OCI-LY1 (cell line): ENCODE measurements around the gene DTNB.
A peak's percentile ranks its signal among the peaks of the same experiment; 100 is the strongest.

Source experiments
- H2AFZ ChIP-seq: fragments of 200-600 bp; sonication (generic), shearing (Covaris generic); 2 replicates; pipeline ENCODE4 v1.6.0; 2014; ENCODE audit warnings: antibody characterized with exemption, mild to moderate bottlenecking, low read length
- H3F3A ChIP-seq: fragments of 200-600 bp; sonication (generic), shearing (Covaris generic); 2 replicates; pipeline ENCODE4 v1.6.0; 2014; ENCODE audit warnings: mild to moderate bottlenecking, antibody characterized with exemption, low read length, moderate library complexity; ENCODE audit not compliant: insufficient read depth
- H3K27ac ChIP-seq: fragments of 200-600 bp; sonication (generic); 2 replicates; pipeline ENCODE4 v1.5.1; 2014; ENCODE audit warnings: low read length, mixed run types, mild to moderate bottlenecking, low read depth; ENCODE audit not compliant: poor library complexity, severe bottlenecking
- H3K27me3 ChIP-seq: fragments of 200-600 bp; sonication (generic); 2 replicates; pipeline ENCODE4 v1.6.0; 2014; ENCODE audit warnings: antibody characterized with exemption, mild to moderate bottlenecking, low read length, moderate library complexity; ENCODE audit not compliant: insufficient read depth
- H3K36me3 ChIP-seq: fragments of 200-600 bp; sonication (generic); 2 replicates; pipeline ENCODE4 v1.6.1; 2014; ENCODE audit warnings: mild to moderate bottlenecking, antibody characterized with exemption, low read length, moderate library complexity, mixed read lengths; ENCODE audit not compliant: insufficient read depth
- H3K4me1 ChIP-seq: fragments of 200-600 bp; sonication (generic); 2 replicates; pipeline ENCODE4 v1.5.1; 2014; ENCODE audit warnings: mild to moderate bottlenecking, low read length, moderate library complexity; ENCODE audit not compliant: insufficient read depth, severe bottlenecking
- H3K4me2 ChIP-seq: fragments of 200-600 bp; sonication (generic), shearing (Covaris generic); 2 replicates; pipeline ENCODE4 v1.6.1; 2014; ENCODE audit warnings: low read length
- H3K4me3 ChIP-seq: fragments of 200-600 bp; sonication (generic); 2 replicates; pipeline ENCODE4 v1.5.1; 2014; ENCODE audit warnings: low read length, low read depth, mild to moderate bottlenecking, mixed read lengths; ENCODE audit not compliant: poor library complexity, severe bottlenecking
- H3K79me2 ChIP-seq: fragments of 200-600 bp; shearing (Covaris generic); 2 replicates; pipeline ENCODE4 v1.6.1; 2016; ENCODE audit warnings: mixed run types, low read length, mixed read lengths; ENCODE audit not compliant: insufficient read depth
- H3K9ac ChIP-seq: fragments of 200-600 bp; sonication (generic), shearing (Covaris generic); 2 replicates; pipeline ENCODE4 v1.6.1; 2014; ENCODE audit warnings: mild to moderate bottlenecking, low read length, mixed read lengths
- H3K9me2 ChIP-seq: fragments of 200-600 bp; sonication (generic), shearing (Covaris generic); 2 replicates; pipeline ENCODE4 v1.6.1; 2014; ENCODE audit warnings: low read depth, mild to moderate bottlenecking, low read length, mixed read lengths
- H3K9me3 ChIP-seq: fragments of 200-600 bp; shearing (Covaris generic); 2 replicates; pipeline ENCODE4 v1.6.1; 2014; ENCODE audit warnings: low read length, mixed read lengths
- H4K20me1 ChIP-seq: fragments of 200-600 bp; sonication (generic), shearing (Covaris generic); 2 replicates; pipeline ENCODE4 v1.6.0; 2016; ENCODE audit warnings: mild to moderate bottlenecking, low read length; ENCODE audit not compliant: insufficient read depth
- CTCF ChIP-seq: fragments of 200-600 bp; sonication (generic), shearing (Covaris generic); IDR thresholded peaks from 2 replicates; pipeline ENCODE4 v1.5.1; 2017; ENCODE audit warnings: mild to moderate bottlenecking, antibody characterized with exemption, low read length, moderate library complexity, mixed read lengths
- EZH2 ChIP-seq: fragments of 200-600 bp; sonication (generic), shearing (Covaris generic); IDR thresholded peaks from 2 replicates; pipeline ENCODE4 v1.8.0; 2017; ENCODE audit warnings: borderline replicate concordance, mixed run types, mild to moderate bottlenecking, antibody characterized with exemption, low read length, moderate library complexity, mixed read lengths

Gene DTNB

GRCh38 chr2:25677877-25678276 lies 4.5 kb upstream of the DTNB start:
- Histone ChIP-seq H3K4me1 (peaks cover 6% of the 10 kb centered on the region), H3K9me3 (no peaks in the 10 kb centered on the region), H3K79me2 (no peaks in the 10 kb centered on the region), H2AFZ (no peak overlapping the region), H3F3A (no peaks in the 10 kb centered on the region), H3K9ac (no peak overlapping the region), H4K20me1 (no peaks in the 10 kb centered on the region), H3K4me2 (no peak overlapping the region), H3K9me2 (no peaks in the 10 kb centered on the region), H3K27ac (no peak overlapping the region), H3K4me3 (no peak overlapping the region), H3K36me3 (no peaks in the 10 kb centered on the region), H3K27me3 (no peaks in the 10 kb centered on the region)
- TF ChIP-seq EZH2 = no peak

DNA sequence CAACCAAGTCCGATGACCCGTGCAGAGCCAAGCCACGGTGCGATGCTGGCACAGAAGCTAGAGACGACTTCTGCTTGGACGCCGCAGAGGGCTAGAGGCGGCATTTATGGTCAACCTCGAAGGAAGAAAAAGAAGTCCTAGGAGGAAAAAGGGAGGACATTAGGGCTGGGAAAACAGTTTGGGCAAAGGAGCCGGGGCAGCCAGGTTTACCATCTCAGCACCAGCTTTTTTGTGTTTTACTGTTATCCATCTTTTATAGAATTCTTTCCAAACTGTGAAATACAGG lies 643 bp upstream of the DTNB start:
- H3K9ac ChIP-seq = peak overlapping the region; percentile 69
- no peaks in the 10 kb centered on the region for H3K79me2 ChIP-seq
- H4K20me1 ChIP-seq = no peaks in the 10 kb centered on the region
- H3K4me1 ChIP-seq = peaks cover 14% of the 10 kb centered on the region
- H3K27me3 ChIP-seq = 0 out of 2 replicates have a peak, but pooled peaks cover 4% of the 10 kb centered on the region
- no peak overlapping the region for H3K27ac ChIP-seq
- H3F3A ChIP-seq = no peaks in the 10 kb centered on the region
- peak overlapping the region; percentile 83; the same call in 1 of the 2 replicates for H2AFZ ChIP-seq
- no peaks in the 10 kb centered on the region for H3K36me3 ChIP-seq
- peak overlapping the region; percentile 91 for H3K4me2 ChIP-seq
- TF ChIP-seq EZH2 (no peak), CTCF (no peak)
- no peaks in the 10 kb centered on the region for H3K9me3 ChIP-seq
- H3K9me2 ChIP-seq = no peaks in the 10 kb centered on the region
- H3K4me3 ChIP-seq = peak overlapping the region; percentile 74

GRCh38 chr2:25672494-25673299 lies 680 bp downstream of the DTNB start:
- Histone ChIP-seq H3K79me2 (no peaks in the 10 kb centered on the region), H3K4me2 (peak overlapping the region; percentile 80), H3K27me3 (0 out of 2 replicates have a peak, but pooled peaks cover 4% of the 10 kb centered on the region), H3K9me3 (no peaks in the 10 kb centered on the region), H3K27ac (no peak overlapping the region), H3F3A (no peaks in the 10 kb centered on the region), H3K36me3 (no peaks in the 10 kb centered on the region), H2AFZ (0 out of 2 replicates have a peak overlapping the region, but pooled peaks have one; percentile 71), H3K4me1 (peaks cover 14% of the 10 kb centered on the region), H3K9ac (peak overlapping the region; percentile 75), H3K4me3 (peak overlapping the region; percentile 75), H4K20me1 (no peaks in the 10 kb centered on the region), H3K9me2 (no peaks in the 10 kb centered on the region)
- no peak for TF ChIP-seq CTCF
- TF ChIP-seq EZH2 = no peak

DNA sequence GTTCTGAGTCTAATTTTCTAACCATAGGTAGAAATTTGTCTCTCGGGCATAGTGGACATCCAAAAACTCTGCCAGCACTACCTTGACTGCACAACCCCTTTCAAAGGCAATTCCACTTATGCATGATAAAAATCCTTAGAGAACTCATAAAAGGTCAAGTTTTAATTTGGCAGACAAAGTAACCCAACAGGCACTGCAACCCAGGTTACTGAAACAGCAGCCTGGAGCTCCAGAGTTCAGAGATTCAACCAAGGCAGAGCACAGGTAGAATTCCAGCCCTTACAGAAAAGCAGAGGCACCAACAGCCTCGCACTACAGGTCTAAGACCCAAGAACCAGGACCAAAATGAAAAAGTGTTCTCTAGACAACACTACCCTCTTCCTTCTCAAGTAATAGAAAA lies 1.8 kb downstream of the DTNB start:
- H2AFZ ChIP-seq = no peak overlapping the region
- H3F3A ChIP-seq = no peaks in the 10 kb centered on the region
- H3K9me3 ChIP-seq = no peaks in the 10 kb centered on the region
- no peaks in the 10 kb centered on the region for H3K79me2 ChIP-seq
- H3K9me2 ChIP-seq = no peaks in the 10 kb centered on the region
- no peak for TF ChIP-seq CTCF
- no peak for TF ChIP-seq EZH2
- H3K27me3 ChIP-seq = 0 out of 2 replicates have a peak, but pooled peaks cover 4% of the 10 kb centered on the region
- no peaks in the 10 kb centered on the region for H3K36me3 ChIP-seq
- no peak overlapping the region for H3K9ac ChIP-seq
- no peak overlapping the region for H3K4me2 ChIP-seq
- H3K27ac ChIP-seq = no peak overlapping the region
- H3K4me1 ChIP-seq = peaks cover 14% of the 10 kb centered on the region
- H3K4me3 ChIP-seq = no peak overlapping the region
- H4K20me1 ChIP-seq = no peaks in the 10 kb centered on the region
